ENCODE data around the gene ITGB8. TPM values are rescaled to one million over a fixed set of nuclear protein-coding genes. Genes with fewer than 3 reads are reported as not detected.

ITGB8 gene
- total RNA-seq, 1 donor: 11.3 TPM

DNA sequence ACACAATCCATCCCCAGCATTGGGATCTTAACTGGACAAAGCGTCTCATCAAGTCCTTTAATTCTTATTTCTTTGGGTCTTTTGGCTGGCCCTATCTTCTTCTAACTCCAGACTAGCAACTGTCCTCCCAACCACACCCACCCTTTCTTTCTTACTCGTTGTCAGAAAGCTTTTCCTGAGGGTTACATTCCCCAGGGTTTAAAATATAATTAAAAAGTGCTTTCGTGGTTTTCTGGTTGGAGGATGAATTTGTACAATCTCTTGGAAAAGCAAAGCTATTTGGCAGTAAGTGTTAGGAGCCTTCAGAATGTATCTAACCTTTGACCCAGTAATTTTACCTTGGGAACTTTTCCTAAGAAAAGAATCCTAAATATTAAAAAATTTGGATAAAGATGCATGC, 10.4 kb upstream of the ITGB8 start:
- no peak overlapping the region for H3K4me3 ChIP-seq (ENCODE audit: low read length)
- H3K27me3 ChIP-seq (ENCODE audit: insufficient read depth, low read length): no peaks in the 10 kb centered on the region
- H3K9me3 ChIP-seq (ENCODE audit: low read depth, low read length): no peaks in the 10 kb centered on the region
- no peaks in the 10 kb centered on the region for H3K4me1 ChIP-seq (ENCODE audit: insufficient read depth, low read length)

DNA sequence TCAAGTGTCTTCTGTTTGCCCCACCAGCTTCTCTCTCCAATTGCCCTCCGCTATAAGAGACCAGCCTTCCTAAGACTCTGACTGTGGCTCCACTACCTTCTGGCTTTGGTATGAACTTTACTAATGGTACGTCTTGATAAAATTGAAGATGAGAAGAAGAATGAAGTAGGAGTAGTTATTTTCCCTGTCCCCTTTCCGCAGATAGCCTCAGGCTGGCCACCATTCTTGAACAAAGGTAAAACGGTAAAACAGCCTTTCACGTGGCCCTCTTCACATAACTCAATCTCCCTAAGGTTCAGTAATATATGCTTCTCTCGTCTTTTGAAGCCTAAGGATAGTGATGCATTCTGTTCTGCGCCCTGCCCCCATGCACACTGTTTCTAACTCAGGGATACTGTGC, 9.9 kb upstream of the ITGB8 start:
- no peak overlapping the region for H3K4me3 ChIP-seq (ENCODE audit: low read length)
- H3K27me3 ChIP-seq (ENCODE audit: insufficient read depth, low read length): no peaks in the 10 kb centered on the region
- H3K4me1 ChIP-seq (ENCODE audit: insufficient read depth, low read length): no peaks in the 10 kb centered on the region
- H3K9me3 ChIP-seq (ENCODE audit: low read depth, low read length): no peaks in the 10 kb centered on the region

- Histone ChIP-seq H3K4me1 (ENCODE audit: insufficient read depth, low read length) (no peaks in the 10 kb centered on the region), H3K4me3 (ENCODE audit: low read length) (no peak overlapping the region), H3K27me3 (ENCODE audit: insufficient read depth, low read length) (no peaks in the 10 kb centered on the region), H3K9me3 (ENCODE audit: low read depth, low read length) (no peaks in the 10 kb centered on the region)
Measured at GRCh38 chr7:20323595-20323994, 7.1 kb upstream of the ITGB8 start.

DNA sequence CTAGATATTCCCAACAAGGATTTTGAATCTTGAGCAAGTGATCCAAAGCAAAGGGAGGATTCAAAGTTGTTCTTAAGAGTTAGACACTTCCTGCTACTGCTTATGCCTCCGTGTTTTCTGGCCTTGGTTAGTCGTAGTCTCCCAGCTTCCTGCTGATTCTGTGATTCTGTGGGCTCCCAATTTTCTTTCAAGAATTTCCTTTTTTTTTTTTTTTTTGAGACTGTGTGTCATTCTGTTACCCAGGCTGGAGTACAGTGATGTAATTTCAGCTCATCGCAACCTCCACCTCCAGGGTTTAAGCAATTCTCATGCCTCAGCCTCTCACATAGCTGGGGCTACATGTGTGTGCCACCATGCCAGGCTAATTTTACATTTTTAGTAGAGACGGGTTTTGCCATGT, 4.4 kb upstream of the ITGB8 start:
- H3K27me3 ChIP-seq (ENCODE audit: insufficient read depth, low read length): peaks cover 18% of the 10 kb centered on the region
- no peak overlapping the region for H3K4me3 ChIP-seq (ENCODE audit: low read length)
- no peaks in the 10 kb centered on the region for H3K9me3 ChIP-seq (ENCODE audit: low read depth, low read length)
- peaks cover 22% of the 10 kb centered on the region for H3K4me1 ChIP-seq (ENCODE audit: insufficient read depth, low read length)

DNA sequence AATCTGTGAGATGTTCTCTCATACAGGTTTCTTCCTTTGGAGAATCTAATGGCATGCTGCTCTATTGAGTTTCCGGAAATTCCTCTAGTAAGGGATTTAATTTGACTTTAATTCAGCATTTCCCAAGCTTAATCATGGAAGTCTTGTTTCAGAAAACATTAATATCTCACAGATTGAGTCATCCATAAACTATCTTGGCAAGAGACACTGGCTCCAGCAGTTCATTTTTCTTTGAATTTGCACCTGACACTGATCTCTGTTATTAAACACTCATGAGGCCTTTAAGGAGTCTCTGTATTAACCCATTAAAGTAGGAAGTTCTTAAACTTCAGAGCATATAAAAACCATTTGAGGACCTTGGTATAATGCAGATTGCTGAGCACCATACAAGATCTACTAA, 3.6 kb upstream of the ITGB8 start:
- Histone ChIP-seq H3K4me1 (ENCODE audit: insufficient read depth, low read length) (peaks cover 29% of the 10 kb centered on the region), H3K27me3 (ENCODE audit: insufficient read depth, low read length) (peaks cover 24% of the 10 kb centered on the region), H3K4me3 (ENCODE audit: low read length) (no peak overlapping the region), H3K9me3 (ENCODE audit: low read depth, low read length) (no peaks in the 10 kb centered on the region)

GRCh38 chr7:20328027-20328426, 2.7 kb upstream of the ITGB8 start:
- H3K9me3 ChIP-seq (ENCODE audit: low read depth, low read length): no peaks in the 10 kb centered on the region
- H3K27me3 ChIP-seq (ENCODE audit: insufficient read depth, low read length): peaks cover 30% of the 10 kb centered on the region
- peaks cover 29% of the 10 kb centered on the region for H3K4me1 ChIP-seq (ENCODE audit: insufficient read depth, low read length)
- no peak overlapping the region for H3K4me3 ChIP-seq (ENCODE audit: low read length)

DNA sequence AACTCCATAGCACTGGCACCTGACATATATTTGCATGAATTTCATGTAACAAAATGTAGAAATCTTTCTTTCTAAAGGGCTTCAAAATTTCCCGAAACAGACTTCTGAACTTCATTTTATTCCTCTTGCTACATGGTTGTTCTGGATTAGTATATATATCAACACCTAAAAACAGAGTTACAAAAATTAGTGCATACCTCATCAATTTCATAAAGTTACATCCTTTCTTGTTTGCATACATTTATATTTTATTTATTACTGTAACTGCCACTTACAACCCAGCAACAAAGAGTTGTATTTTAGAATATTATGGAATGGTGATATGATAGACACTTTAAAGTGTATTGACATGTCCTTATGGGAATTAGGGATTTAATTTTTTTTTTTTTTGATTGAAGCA, 2.0 kb upstream of the ITGB8 start:
- Histone ChIP-seq H3K27me3 (ENCODE audit: insufficient read depth, low read length) (peaks cover 34% of the 10 kb centered on the region), H3K4me1 (ENCODE audit: insufficient read depth, low read length) (peaks cover 29% of the 10 kb centered on the region), H3K4me3 (ENCODE audit: low read length) (no peak overlapping the region), H3K9me3 (ENCODE audit: low read depth, low read length) (no peaks in the 10 kb centered on the region)

DNA sequence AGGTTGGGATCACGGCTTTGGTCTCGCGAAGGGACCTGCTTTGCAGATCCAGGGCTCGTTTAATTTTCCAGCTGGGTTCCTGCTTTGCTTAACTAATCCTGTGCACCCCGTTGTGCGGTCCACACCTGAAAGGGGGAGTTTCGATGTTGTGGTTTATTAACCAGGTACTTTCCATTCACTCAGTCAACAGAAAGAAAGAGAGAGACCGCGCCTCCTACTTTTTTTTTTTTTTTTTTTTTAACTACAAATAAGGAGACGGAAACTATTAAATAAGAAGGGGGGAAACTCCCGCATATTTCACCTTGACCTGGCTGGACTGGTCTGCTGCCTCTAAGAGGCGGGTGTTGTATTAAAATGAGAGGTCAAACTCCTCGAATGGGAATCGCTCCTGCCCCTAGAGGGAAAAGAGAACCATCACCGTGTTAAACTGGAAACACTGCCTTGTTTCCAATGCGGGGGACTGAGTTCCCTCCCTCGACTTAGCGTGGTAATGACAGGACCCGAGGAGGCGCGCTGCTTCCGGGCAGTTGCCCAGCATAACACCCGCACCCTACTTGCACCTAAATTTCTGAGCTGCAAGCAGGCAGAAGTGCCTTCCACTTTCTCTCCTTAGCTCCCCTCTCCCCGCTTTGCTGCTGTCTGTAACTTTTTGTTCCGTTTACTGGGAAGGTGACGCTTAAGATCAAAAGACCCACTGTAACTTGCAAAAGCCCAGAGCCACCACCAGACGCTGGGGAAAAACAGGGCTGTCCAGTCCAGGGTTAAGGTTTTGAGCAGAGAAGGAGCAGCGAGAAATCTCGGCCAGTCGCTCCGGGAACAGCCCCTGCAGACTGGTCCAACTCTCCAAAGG, 1.1 kb upstream of the ITGB8 start:
- H3K27me3 ChIP-seq (ENCODE audit: insufficient read depth, low read length): peaks cover 37% of the 10 kb centered on the region
- H3K4me1 ChIP-seq (ENCODE audit: insufficient read depth, low read length): peaks cover 29% of the 10 kb centered on the region
- H3K9me3 ChIP-seq (ENCODE audit: low read depth, low read length): no peaks in the 10 kb centered on the region
- peak overlapping the region; percentile 41 for H3K4me3 ChIP-seq (ENCODE audit: low read length)

- H3K27me3 ChIP-seq (ENCODE audit: insufficient read depth, low read length): peaks cover 41% of the 10 kb centered on the region
- peak overlapping the region; percentile 41 for H3K4me3 ChIP-seq (ENCODE audit: low read length)
- H3K4me1 ChIP-seq (ENCODE audit: insufficient read depth, low read length): peaks cover 29% of the 10 kb centered on the region
- no peaks in the 10 kb centered on the region for H3K9me3 ChIP-seq (ENCODE audit: low read depth, low read length)
Measured at GRCh38 chr7:20330928-20331909, 519 bp downstream of the ITGB8 start.

- peak overlapping the region; percentile 41 for H3K4me3 ChIP-seq (ENCODE audit: low read length)
- peaks cover 41% of the 10 kb centered on the region for H3K27me3 ChIP-seq (ENCODE audit: insufficient read depth, low read length)
- H3K4me1 ChIP-seq (ENCODE audit: insufficient read depth, low read length): peaks cover 29% of the 10 kb centered on the region
- H3K9me3 ChIP-seq (ENCODE audit: low read depth, low read length): no peaks in the 10 kb centered on the region
Measured at GRCh38 chr7:20331910-20332813, 1.5 kb downstream of the ITGB8 start.

- no peaks in the 10 kb centered on the region for H3K9me3 ChIP-seq (ENCODE audit: low read depth, low read length)
- no peak overlapping the region for H3K4me3 ChIP-seq (ENCODE audit: low read length)
- no peaks in the 10 kb centered on the region for H3K4me1 ChIP-seq (ENCODE audit: insufficient read depth, low read length)
Measured at GRCh38 chr7:20338285-20338684, 7.6 kb downstream of the ITGB8 start.

DNA sequence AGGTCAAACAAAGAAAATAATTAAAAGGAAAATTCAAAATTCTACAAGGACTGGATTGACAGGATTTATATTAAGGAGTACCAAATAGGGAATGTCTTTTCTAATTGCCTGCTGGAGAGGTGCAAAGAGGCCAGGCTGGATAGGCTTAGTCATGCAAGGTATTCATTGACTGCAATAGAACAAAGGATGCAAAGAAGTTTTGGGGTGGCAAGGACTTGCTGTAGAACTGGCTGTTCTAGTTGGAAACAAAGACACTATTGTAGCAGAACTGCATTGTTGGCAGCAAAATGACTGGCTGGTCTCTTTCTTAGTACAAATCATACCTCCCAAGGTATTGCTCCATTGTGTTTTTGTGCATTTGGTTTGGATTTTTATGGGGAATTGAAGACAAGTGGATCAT, 10.1 kb downstream of the ITGB8 start:
- H3K9me3 ChIP-seq (ENCODE audit: low read depth, low read length): no peaks in the 10 kb centered on the region
- H3K4me1 ChIP-seq (ENCODE audit: insufficient read depth, low read length): no peaks in the 10 kb centered on the region
- peaks cover 3% of the 10 kb centered on the region for H3K27me3 ChIP-seq (ENCODE audit: insufficient read depth, low read length)
- no peak overlapping the region for H3K4me3 ChIP-seq (ENCODE audit: low read length)

More at GRCh38 chr7:20338285-20338684, 7.6 kb downstream of the ITGB8 start:
- H3K27me3 ChIP-seq (ENCODE audit: insufficient read depth, low read length): peaks cover 13% of the 10 kb centered on the region

DNA sequence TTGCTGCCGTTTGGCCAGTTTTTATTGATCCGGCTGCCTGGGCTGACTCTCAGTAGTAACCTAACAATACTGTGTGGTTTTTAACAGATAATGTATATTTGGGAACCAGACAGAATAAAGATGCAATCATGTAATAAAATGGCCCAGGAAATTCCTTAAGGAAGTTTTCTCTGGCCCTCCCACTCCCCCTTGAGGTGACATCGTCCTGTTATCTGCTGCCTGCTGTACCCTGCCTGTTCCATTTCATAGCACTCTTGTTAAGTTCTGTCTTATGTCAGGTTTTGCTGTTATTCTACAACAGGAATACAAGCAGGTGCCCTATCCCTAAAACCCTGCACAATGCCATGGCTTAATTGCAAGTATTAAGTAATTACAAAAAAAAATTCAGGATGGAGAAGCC, 12.5 kb downstream of the ITGB8 start:
- no peaks in the 10 kb centered on the region for H3K9me3 ChIP-seq (ENCODE audit: low read depth, low read length)
- no peaks in the 10 kb centered on the region for H3K27me3 ChIP-seq (ENCODE audit: insufficient read depth, low read length)
- H3K4me3 ChIP-seq (ENCODE audit: low read length): no peak overlapping the region
- H3K4me1 ChIP-seq (ENCODE audit: insufficient read depth, low read length): no peaks in the 10 kb centered on the region

- Histone ChIP-seq H3K4me3 (ENCODE audit: low read length) (no peak overlapping the region), H3K9me3 (ENCODE audit: low read depth, low read length) (no peaks in the 10 kb centered on the region), H3K27me3 (ENCODE audit: insufficient read depth, low read length) (no peaks in the 10 kb centered on the region), H3K4me1 (ENCODE audit: insufficient read depth, low read length) (no peaks in the 10 kb centered on the region)
Measured at GRCh38 chr7:20343941-20344340, 13.2 kb downstream of the ITGB8 start.
